RWPE1 (cell line): ENCODE measurements around the gene CRK.

Source experiments
- CTCF ChIA-PET: fragments of 350-600 bp; sonication (Branson Sonifier 250); formaldehyde crosslinking; extraction: SDS; loops from one replicate; lab custom pipeline; 2021; lab: Yijun Ruan, JAX
- POLR2A ChIA-PET: fragments of 400-600 bp; formaldehyde crosslinking; extraction: SDS; loops from one replicate; lab custom pipeline; 2020; ENCODE audit warnings: antibody characterized with exemption; ENCODE audit not compliant: low non-redundant PET; lab: Yijun Ruan, JAX
- DNase-seq: peaks from one replicate; pipeline ENCODE4 v3.0.0; 2012; ENCODE audit warnings: low spot score
- H3K27ac ChIP-seq: fragments of 450-650 bp; 2 replicates; pipeline ENCODE4 v1.5.1; 2017
- CTCF ChIP-seq: fragments of 450-650 bp; conservative IDR thresholded peaks from 2 replicates; pipeline ENCODE4 v1.5.1; 2017; ENCODE audit warnings: low read depth, mild to moderate bottlenecking

The CRK gene

GRCh38 chr17:1438593-1439083 lies 17.4 kb downstream of the CRK start:
- H3K27ac ChIP-seq: peak overlapping the region; percentile 41
- POLR2A ChIA-PET: no interaction called here
- TF ChIP-seq CTCF: no peak
- no peak for DNase-seq
- CTCF ChIA-PET: no interaction called here

GRCh38 chr17:1435326-1435725 lies 20.7 kb downstream of the CRK start:
- peak overlapping the region; percentile 42; the same call in 1 of the 2 replicates for H3K27ac ChIP-seq
- POLR2A ChIA-PET: interaction anchor here (0.6 kb wide), 1 partner anchor 695 kb away, joined by 3 read pairs; no protein-coding TSS in a partner anchor
- TF ChIP-seq CTCF: no peak
- CTCF ChIA-PET: interaction anchor here (0.6 to 0.7 kb wide), 2 partner anchors 380 to 667 kb away, joined by 3 read pairs; no protein-coding TSS in a partner anchor
- DNase-seq: no peak

- ChIA-PET POLR2A (no interaction called here), CTCF (no interaction called here)
- H3K27ac ChIP-seq: no peak overlapping the region
- TF ChIP-seq CTCF: no peak
- no peak for DNase-seq
Measured at GRCh38 chr17:1434150-1434549, 21.9 kb downstream of the CRK start.

GRCh38 chr17:1431631-1432104 lies 24.4 kb downstream of the CRK start:
- no peak for DNase-seq
- TF ChIP-seq CTCF: no peak
- ChIA-PET CTCF (interaction anchor here (0.7 kb wide), 1 partner anchor 1030 kb away, joined by 3 read pairs; no protein-coding TSS in a partner anchor), POLR2A (no interaction called here)
- no peak overlapping the region for H3K27ac ChIP-seq

- ChIA-PET POLR2A (interaction anchor here (0.5 kb wide), 1 partner anchor 66 kb away, joined by 7 read pairs; no protein-coding TSS in a partner anchor), CTCF (interaction anchor here (0.6 to 1.0 kb wide), 2 partner anchors 150 to 872 kb away, joined by 3 read pairs; no protein-coding TSS in a partner anchor)
- no peak for TF ChIP-seq CTCF
- DNase-seq: peak; percentile 23
- H3K27ac ChIP-seq: peak overlapping the region; percentile 70
Measured at GRCh38 chr17:1423456-1424135, 32.4 kb downstream of the CRK start.

- TF ChIP-seq CTCF: no peak
- H3K27ac ChIP-seq: no peak overlapping the region
- ChIA-PET CTCF (interaction anchor here (0.6 kb wide), 1 partner anchor 873 kb away, joined by 3 read pairs; no protein-coding TSS in a partner anchor), POLR2A (no interaction called here)
- DNase-seq: peak; percentile 92
Measured at GRCh38 chr17:1422885-1423284, 33.1 kb downstream of the CRK start.
